Measurements from ENCODE around the gene CCDC60.

Gene CCDC60

DNA sequence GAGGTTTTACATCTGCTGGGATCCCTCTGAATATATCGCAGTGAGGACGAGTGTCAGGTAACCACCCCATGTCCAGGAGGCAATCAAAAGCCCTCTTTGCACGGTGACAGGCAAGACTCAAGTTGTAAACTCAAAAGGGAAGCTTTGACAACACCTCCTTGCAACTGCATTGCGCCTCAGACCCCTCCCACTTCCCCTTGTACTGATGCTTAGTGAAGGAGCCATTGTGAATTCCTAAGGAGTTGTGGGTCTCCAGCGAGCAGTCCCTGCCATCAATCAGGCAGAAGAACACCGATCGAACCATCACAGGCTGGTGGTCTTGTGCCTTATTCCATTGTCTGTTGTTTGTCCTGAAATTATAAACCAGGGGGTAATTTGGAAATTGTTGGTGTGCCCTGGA lies 112.6 kb downstream of the CCDC60 start:
- no peak for DNase-seq (ENCODE audit: low read depth)

DNA sequence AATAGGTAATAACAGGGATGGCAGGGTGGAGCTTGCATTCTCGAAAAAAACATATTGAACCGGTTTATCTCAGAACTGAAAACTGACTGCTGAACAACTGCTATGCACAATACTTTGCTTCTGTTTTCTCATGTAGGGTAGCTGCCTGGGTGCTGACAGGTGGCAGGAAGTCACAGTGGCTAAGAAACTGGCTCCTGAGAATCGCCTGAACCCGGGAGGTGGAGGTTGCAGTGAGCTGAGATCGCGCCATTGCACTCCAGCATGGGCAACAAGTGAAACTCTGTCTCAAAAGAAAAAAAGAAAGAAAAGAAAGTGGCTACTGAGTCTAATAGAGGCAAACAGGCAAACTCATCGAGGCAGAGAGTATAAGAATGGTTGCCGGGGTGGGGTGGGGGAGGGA lies 113.1 kb downstream of the CCDC60 start:
- no peak for DNase-seq (ENCODE audit: low read depth)

GRCh38 chr12:119448611-119449131 lies 114.1 kb downstream of the CCDC60 start:
- no peak for DNase-seq (ENCODE audit: low read depth)

GRCh38 chr12:119450771-119451170 lies 116.2 kb downstream of the CCDC60 start:
- no peak for DNase-seq (ENCODE audit: low read depth)

GRCh38 chr12:119456824-119457223 lies 122.3 kb downstream of the CCDC60 start:
- DNase-seq (ENCODE audit: low read depth) = no peak

- no peak for DNase-seq (ENCODE audit: low read depth)
These were observed 122.7 kb downstream of the CCDC60 start for GRCh38 chr12:119457271-119457670.

- DNase-seq (ENCODE audit: low read depth) = no peak
These were observed 125.0 kb downstream of the CCDC60 start for GRCh38 chr12:119459481-119459880.

GRCh38 chr12:119460876-119461275 lies 126.3 kb downstream of the CCDC60 start:
- DNase-seq (ENCODE audit: low read depth) = no peak

DNA sequence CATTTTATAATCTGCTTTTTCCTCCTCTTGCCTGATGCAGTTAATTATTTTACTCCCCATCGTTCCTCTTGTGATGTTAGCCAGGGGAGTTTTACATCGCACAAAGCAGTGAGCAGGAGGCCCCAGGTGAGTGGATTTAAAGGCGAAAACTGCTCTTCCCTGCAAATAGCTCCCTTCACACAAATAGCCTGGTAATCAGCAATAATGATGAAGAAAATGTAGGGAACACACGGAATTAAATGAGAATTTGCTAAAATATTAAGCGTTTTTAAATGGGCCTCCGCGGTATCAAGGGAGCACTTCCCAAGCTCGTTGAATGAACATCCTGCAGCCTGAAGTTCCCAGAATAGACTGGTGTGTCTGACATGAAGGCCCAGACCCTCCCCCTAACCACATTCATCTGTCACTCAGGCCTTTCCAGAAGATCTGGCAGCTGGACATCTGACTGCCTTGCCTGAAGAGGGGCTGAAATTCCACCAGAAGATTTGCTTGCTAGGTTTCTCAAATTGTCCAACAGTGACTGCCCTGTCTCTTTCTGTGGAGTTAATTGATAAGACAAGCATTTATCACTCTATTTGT lies 127.2 kb downstream of the CCDC60 start:
- DNase-seq (ENCODE audit: low read depth) = no peak

DNA sequence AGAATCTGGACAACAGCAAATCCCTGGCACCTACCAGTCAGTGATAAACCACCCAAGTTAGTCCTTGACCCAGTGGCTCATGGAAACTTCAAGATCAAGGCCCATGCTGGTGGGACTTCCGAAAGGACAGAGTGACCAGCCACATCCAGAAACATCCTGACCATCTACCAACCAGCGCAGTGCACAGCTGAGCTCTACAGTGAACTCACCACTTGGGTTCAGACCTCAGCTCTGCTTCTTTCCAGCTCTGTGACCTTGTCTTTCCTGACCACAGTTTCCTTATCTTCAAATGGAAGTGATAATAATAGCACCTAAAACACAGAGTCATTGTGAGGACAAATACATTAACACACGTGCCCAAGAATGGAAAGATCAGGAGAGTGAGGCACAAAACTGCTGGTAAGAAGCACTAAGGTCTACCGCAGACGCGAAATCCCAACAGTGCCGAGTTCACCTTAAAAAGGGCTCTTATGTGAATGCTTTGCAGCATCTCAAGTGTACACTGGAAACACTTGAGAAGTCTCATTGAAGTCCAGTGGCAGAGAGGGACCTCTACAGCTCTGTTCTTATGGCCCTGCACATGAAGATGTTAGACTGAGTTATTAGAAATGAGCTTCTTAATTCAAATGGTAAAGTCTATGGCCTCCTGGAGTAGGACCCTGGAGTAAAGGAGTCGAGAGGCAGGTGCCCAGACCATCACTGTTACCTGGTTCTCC lies 128.8 kb downstream of the CCDC60 start:
- no peak for DNase-seq (ENCODE audit: low read depth)

DNA sequence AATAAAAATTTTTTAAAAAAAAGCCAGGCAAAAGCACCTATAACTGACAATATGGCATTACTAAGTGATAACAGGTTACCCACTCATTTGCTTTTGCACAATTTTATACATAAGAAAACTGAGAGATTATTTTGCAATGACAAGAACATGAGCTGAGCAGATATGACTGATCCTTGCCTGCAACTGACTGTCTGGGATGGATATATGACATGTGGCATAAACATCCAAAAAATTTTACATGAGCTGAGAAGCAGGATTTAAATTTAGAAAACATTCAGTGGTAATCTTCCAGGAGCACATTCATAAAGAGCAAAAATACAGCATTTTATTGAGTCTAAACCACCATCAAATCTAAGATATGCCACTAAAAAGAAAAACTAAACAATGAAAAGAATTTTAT lies 133.8 kb downstream of the CCDC60 start:
- no peak for DNase-seq (ENCODE audit: low read depth)

DNA sequence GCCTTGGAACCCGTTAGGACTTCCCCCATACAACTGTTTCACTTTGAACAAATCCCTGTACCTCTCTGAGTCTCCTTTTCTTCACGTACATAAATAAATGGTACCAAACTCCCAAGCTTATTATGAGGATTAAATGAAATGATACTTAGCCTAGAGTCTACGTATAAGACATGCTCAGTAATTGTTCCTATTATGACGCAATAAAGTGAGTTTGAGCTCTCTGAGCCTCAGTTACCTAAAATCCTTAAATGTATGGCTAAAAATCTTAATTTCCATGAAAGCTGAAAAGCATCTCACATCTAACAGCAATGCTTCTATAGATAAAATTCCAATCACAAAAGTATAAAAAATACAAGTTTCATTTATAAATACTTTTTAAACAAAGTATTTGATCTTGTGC lies 141.1 kb downstream of the CCDC60 start:
- DNase-seq (ENCODE audit: low read depth) = no peak

DNA sequence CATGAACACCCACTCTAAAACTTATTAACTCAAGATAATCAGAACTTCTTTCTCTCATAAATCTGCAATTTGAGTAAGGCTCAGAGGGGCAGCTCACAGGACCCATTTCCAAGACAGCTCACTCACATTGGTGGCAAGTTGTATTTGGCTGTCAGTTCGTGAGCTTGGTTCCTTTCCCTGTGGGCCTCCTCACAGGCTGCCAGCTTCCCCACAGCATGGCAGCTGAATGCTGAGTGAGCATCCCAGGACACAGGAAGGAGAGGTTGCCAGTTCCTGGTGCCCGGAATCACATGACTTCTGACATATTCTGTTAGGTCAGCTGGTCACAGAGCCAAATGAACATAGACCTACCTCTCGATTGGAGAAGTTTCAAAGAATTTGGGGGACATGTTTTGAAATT lies 142.4 kb downstream of the CCDC60 start:
- DNase-seq (ENCODE audit: low read depth) = no peak

DNA sequence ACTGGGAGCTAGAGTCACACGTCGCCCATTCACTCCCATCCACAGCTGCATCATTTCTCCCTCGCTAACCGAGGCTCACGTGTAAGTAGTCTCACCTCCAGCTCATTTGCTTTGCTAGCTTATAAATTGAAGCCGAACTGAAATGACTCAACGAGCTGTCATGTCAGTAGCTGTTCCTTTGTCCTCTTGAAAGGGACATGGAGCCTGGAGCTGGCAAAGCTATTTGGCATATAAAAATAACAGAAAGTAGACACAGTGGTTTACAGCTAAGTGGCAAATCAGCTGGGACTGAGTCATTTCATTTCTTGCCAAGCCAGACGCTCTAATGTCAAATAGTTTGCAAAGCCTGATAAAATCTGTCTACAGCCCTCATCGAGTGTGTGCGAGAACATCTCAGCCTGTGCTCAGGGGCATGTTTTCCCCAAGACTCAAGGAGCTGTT lies 144.6 kb downstream of the CCDC60 start:
- no peak for DNase-seq (ENCODE audit: low read depth)

DNA sequence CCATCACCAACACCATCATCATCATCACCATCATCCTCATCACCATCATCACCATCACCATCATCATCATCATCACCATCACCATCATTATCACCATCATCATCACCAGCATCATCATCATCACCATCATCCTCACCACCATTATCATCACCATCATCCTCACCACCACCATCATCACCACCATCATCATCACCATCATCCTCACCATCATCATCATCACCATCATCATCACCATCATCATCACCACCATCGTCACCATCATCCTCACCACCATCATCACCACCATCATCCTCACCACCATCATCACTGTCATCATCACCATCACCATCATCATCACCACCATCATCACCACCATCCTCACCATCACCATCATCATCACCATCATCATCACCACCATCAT lies 146.0 kb downstream of the CCDC60 start:
- DNase-seq (ENCODE audit: low read depth) = no peak

DNA sequence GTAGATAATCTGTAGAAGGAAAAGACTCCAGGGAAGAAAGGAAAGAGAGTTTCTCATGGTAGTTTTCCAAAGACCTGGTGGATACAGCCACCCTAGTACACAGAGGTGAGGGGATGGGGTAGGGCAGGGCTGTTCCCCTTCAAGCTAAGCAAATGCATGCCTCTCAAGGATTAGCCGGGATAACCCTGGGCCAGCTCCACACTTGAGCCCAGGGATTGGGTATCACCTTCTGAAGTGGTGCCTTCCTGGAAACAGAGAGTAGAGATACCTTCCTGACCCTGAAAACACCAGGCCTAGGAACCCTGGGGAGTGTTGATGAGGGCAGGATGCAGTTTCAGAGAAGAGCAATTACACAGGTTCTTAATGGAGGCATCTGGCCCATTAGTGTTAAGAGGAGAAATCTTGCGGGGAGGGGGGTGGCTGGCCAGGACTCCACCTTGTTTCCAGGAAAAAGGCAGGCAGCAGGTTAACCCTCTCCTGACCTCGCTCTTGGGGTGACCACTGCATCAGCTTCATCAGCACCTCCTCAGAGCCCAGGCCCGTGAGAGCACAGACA lies 152.1 kb downstream of the CCDC60 start:
- no peak for DNase-seq (ENCODE audit: low read depth)

- no peak for DNase-seq (ENCODE audit: low read depth)
These were observed 157.3 kb downstream of the CCDC60 start for GRCh38 chr12:119491814-119492213.

- no peak for DNase-seq (ENCODE audit: low read depth)
These were observed 165.7 kb downstream of the CCDC60 start for GRCh38 chr12:119500209-119500608.

DNA sequence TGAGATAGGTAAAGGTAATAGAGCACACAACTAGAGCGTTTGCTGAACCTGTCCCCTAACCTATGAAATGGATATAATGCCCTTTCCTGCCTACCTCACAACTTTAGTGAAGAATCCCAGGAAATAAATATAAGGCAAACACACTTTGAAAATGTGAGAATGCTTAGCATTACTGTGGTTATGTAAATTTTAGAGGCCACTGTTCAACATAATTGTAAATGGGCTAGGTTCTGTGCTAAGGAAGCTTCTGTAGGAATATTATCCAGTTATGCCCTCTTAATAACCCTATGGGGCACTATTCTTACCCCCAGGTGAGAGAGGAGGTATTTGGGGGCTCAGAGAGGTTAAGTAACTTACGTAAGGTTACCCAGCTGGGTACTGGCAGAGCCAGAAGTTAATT lies 166.5 kb downstream of the CCDC60 start:
- DNase-seq (ENCODE audit: low read depth) = no peak

GRCh38 chr12:119505001-119505400 lies 170.5 kb downstream of the CCDC60 start:
- DNase-seq (ENCODE audit: low read depth) = no peak

GRCh38 chr12:119512772-119513497 lies 178.4 kb downstream of the CCDC60 start:
- DNase-seq (ENCODE audit: low read depth) = no peak

DNA sequence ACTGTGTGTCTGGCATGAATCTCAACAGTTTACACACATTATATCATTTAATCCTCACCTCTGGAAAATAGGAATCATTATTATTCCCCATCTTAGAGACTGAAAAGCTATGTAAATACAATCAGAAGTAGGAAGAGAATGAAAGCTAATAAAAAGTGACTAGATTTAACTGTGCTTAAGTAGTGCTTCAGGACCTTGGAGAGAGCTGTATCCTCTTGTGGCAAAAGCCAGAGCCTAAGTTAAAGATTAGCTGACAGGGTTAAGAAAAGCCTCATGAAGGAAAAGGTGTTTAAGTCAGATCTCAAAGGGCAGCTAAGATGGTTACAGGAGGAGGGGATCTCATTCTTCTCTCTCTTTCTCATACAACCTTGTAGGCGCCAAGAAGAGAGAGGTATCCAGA lies 193.7 kb downstream of the CCDC60 start:
- DNase-seq (ENCODE audit: low read depth) = no peak

GRCh38 chr12:119540476-119540875 lies 205.9 kb downstream of the CCDC60 start:
- DNase-seq (ENCODE audit: low read depth) = no peak
